CD4-positive, alpha-beta T cell treated with Interleukin-15 for 1 hour (primary cell): ENCODE data around the gene WDSUB1.

Source experiments
- DNase-seq: peaks from one replicate; pipeline ENCODE4 v3.0.0-alpha.2; 2020

The WDSUB1 gene

GRCh38 chr2:159219394-159219998 lies 67.0 kb downstream of the WDSUB1 start:
- no peak for DNase-seq

DNA sequence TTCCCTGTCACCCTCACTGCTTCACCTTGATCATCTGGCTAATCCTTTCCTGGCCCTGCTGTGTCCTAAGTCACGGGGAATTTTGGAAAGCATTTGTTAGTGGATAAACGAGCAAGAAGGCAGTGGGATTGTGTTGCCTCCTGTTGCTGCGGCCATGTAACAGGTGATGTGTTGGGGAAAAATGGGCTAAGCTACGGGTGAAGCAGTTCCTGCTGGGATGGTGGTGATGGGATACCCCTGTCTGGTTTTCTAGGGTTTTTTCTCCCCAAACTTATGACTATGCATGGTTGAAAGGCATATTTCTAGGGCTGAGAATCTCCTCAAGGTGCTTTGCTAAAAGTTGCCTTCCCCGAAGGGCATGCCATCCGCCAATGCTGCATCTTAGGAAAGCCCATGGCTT lies 68.1 kb downstream of the WDSUB1 start:
- DNase-seq = no peak

GRCh38 chr2:159217676-159218075 lies 68.8 kb downstream of the WDSUB1 start:
- DNase-seq = no peak

- DNase-seq = no peak
Measured at GRCh38 chr2:159215116-159215515, 71.4 kb downstream of the WDSUB1 start.

GRCh38 chr2:159214325-159214865 lies 72.1 kb downstream of the WDSUB1 start:
- DNase-seq = no peak

GRCh38 chr2:159213296-159213695 lies 73.2 kb downstream of the WDSUB1 start:
- no peak for DNase-seq

- DNase-seq = no peak
Measured at GRCh38 chr2:159211447-159212396, 74.8 kb downstream of the WDSUB1 start.

GRCh38 chr2:159209341-159210306 lies 76.9 kb downstream of the WDSUB1 start:
- no peak for DNase-seq

- DNase-seq = no peak
Measured at GRCh38 chr2:159208438-159208837, 78.1 kb downstream of the WDSUB1 start.

DNA sequence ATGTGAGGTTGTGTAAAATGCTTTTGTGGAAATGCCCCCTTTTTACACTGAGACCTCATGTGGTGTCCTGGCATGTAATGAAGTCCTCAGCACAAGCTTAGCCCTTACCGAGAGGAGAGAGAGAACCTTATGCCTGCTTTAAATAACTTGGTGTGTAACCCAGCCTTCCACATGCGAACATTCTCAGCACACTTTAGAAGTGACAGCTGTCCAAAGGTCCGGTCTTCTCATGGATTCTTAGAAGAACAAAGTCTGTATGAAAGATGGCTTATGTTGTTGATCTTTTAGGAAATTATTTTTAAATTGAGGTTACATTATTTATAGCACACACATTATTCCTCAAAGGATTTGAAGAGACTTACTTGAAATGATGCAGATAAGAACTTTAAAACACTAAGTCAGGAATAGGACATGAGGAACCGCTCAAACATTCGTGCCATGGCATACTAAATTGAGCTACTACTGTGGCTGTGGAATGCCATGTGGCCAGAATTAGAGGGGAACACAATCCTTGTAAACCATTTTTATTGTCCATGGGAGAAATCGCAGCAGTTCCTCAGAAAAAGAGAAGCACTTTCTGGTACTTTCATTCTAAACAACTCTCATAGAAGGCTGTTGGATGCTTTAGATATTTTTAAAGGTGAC lies 79.6 kb downstream of the WDSUB1 start:
- DNase-seq = no peak

DNA sequence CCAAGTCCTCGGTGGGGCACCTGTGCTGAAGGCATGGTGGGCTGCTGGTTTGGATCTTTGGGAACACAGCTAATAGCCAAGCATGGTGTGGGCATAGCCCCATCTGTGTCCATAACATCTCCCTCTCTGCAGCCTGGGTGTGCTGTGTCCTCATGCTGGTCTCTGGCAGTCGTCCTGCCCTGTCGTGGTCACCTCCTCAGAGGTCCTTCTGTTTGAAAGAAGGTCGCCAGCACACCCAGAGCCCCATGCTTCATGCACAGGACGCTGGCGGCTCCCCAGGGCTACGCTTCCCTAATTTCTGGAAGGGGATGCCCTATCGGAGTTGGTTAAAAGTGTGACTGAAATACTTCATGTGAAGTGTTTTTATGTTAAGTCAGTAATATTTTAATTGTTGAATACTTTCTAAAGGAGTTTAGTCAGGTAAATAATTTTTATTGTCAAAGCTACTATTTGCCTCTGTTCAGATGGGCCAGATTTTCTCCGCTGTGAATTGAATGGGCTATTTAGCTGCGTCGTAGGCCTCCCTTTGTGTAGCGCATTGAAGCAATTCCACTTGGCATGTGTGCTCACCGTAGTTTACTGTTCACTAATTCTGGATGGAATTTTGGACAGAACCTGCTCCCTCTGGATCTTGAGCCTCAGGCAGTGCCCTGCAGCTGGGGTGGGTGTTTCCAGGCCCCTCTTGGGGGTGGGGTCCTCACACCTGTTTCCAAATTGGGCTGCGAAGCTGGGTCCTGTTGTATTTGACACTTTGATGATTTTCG lies 81.9 kb downstream of the WDSUB1 start:
- DNase-seq = no peak

DNA sequence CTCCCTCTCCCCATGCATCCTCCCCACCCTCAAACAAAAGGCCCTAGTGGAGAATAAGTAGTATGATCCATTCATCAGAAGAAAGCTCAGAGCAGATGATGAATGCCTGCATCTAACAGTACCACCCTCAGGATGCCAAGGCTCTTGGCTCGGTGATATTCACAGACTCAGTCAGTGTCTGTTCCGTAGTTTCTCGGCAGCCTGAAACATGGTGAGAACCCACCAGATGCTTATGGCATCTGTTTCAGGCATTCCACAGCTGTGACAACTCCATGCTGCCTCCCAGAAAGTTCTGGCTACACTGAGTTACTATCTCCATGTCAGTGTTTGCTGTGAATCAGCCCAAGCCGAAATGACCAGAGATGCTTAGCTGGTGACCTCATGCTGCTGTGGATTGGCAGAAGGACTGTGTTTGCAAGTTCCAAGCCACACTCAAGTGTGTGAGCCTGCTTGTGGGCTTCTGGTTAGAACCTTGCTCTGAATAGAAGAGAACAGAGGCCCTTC lies 83.9 kb downstream of the WDSUB1 start:
- DNase-seq = no peak

DNA sequence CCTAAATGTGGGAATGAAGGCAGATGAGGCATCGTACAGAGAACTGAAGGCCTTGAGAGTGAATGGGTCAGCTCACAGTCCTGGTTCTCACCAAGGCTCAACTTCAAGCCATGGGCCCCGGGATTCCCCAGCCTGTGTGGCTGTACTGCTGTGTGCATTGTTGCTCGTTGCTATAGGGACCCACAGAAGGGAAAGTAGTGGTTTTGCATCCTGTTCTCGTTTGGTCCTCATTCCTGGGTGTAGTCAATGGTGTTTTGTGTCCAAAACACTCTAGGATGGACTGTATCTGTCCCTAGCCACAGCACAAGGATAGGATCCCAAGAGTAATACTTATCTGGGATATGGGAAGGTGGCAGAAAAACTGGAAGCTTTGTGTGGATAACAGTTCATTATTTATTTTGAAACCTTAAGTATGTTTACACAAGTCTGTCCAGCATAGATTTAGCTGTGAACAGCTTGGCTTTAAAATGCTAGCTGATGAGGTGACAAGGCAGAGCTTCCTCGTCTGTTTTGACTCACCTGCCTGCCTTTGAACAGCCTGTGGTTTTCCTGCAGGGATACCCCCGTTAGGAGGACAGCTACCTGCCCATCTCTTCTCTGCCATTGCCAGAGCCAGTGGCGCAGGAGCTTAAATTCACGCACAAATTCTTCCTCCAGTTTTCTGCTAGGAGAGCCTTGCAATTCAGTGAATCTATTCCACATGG lies 85.0 kb downstream of the WDSUB1 start:
- DNase-seq = no peak

- DNase-seq = no peak
Measured at GRCh38 chr2:159200498-159200897, 86.0 kb downstream of the WDSUB1 start.

DNA sequence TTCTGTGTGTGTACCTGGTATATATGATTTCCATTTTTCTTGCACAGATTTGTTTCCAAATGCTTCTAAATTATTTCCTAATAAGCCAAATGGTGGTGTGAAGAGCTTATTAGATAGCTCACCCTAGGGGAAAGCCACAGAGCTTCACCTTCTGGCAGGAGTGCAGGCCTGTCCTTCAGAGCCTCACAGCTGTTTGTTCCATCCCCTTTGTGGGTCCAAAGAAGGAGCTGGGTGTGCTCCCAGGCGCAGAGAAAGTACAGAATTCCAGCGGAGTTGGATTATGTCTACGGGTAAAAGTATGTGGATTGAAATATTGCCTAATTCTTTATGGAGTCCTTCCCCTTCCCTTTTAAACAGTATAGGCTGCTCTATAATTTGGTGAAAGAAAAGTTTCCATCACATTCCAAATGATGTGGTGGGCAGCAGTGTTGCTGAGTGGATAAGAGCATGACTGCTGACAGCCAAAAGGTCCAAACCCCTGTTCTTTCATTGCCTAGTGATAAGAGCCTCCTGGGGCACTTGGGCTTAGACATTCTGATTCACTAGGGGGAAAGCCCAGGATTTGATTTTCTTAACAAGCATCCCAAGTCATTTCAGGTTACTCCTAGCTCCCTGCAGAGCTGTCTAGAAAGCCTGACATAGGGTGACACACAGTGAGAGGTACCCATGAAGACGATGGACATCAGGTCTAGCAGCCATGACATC lies 86.6 kb downstream of the WDSUB1 start:
- no peak for DNase-seq

- no peak for DNase-seq
Measured at GRCh38 chr2:159199236-159199635, 87.3 kb downstream of the WDSUB1 start.

DNA sequence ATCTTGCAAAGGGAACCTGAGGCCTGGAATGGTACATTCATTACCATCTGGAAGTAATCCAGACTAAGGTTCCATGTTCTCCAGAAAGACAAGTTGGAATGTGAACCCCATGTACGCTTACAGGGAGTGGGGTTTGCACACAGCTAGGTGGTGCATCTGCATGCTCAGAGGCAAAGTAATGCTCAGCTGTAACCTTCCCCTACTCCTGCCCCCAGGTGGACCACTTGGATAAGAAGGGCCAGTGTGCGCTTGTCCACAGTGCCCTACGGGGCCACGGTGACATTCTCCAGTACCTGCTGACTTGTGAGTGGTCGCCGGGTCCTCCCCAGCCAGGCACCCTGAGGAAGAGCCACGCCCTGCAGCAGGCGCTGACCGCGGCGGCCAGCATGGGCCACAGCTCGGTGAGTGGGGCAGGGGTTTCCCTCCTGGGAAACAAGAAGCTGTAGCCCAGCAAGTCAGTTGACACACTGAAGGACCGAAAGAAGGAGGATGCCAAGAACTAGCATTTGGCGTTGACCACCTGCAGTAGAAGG lies 90.0 kb downstream of the WDSUB1 start:
- no peak for DNase-seq

GRCh38 chr2:159195697-159196096 lies 90.8 kb downstream of the WDSUB1 start:
- no peak for DNase-seq

DNA sequence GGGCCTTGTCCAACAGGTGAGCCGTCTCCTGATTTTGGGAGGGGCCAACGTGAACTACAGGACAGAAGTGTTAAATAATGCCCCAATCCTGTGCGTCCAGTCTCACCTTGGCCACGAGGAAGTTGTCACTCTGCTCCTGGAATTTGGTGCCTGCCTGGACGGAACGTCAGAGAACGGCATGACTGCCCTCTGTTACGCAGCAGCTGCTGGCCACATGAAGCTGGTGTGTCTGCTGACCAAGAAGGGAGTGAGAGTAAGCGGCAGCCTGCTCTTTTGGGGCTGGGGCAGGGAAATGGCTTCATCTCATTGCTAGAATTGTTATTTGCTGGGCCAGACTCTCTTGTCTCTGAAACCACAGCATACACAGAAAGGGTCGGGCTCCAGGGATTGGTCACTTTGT lies 92.3 kb downstream of the WDSUB1 start:
- DNase-seq = no peak

GRCh38 chr2:159193791-159194190 lies 92.7 kb downstream of the WDSUB1 start:
- DNase-seq = no peak
